ENCODE data around the gene PCBP3. TPM values are rescaled to one million over a fixed set of nuclear protein-coding genes. Genes with fewer than 3 reads are reported as not detected.
A peak's percentile ranks its signal among the peaks of the same experiment; 100 is the strongest.

Gene PCBP3
- total and polyA plus RNA-seq, 2 donors from 2014 or later, result 2.3 to 5.4 TPM

DNA sequence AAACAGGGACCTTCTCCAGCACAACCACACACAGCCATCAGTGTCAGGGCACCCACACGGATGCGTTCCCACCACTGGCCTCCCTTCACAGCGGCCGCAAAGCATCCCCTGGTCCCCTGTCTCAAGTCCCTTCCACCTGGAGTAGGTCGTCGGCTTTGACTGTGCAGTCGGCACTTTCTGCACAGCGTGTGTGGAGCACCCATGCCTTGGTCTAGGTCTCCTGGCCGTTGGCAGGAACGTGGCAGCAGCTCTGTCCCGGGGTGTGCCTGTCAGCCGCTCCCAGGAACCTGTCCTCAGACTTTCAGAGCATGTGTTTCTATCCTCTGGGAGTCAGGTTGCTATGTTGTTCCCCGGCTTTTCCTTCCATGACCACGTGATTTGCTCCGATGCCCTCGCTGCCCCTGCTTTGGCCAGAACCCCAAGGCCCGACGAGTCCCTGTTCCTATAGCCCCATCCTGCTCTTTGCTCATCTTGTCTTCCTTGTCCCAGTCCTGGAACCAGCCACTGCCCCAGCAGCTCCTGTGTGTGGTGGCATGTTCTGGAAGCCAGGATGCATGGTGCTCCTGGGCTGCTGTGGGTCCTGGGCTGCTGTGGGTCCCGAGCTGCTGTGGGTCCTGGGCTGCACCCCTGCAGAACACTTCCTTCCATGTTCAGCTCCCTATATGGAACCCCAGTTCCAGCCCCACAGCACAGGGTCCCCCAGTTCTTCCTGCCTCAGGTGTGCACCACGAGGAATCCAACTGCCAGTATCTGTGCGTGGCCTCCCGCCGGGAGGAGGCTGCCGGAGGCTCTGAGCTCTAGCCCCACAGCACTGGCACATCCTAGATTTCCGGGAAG is 253.9 kb downstream of the PCBP3 start:
- Histone ChIP-seq H3K4me3 (ENCODE audit: low read length in 3 of 3) (no peak overlapping the region), H3K27ac (ENCODE audit: low read depth in 2 of 2, low read length in 2 of 2) (no peak overlapping the region), H3K4me1 (ENCODE audit: control insufficient read depth in 2 of 3, insufficient read depth in 2 of 3, low read depth in 1 of 3, low read length in 3 of 3) (no peaks in the 10 kb centered on the region), H3K9me3 (ENCODE audit: control insufficient read depth in 2 of 3, insufficient read depth in 1 of 3, low read length in 3 of 3) (no peaks in the 10 kb centered on the region), H3K9ac (ENCODE audit: low read length in 3 of 3) (no peak overlapping the region), H3K36me3 (ENCODE audit: control insufficient read depth in 2 of 3, insufficient read depth in 3 of 3, low read length in 3 of 3) (no peaks in the 10 kb centered on the region), H3K27me3 (ENCODE audit: control insufficient read depth, insufficient read depth, low read length) (no peaks in the 10 kb centered on the region)
- intact Hi-C loops (cut with DNase I), result no loop called here
- DNase-seq (peak in 1 of 5 donors; percentile 64), FAIRE-seq (no peak)
- TF ChIP-seq, protein P1, sequence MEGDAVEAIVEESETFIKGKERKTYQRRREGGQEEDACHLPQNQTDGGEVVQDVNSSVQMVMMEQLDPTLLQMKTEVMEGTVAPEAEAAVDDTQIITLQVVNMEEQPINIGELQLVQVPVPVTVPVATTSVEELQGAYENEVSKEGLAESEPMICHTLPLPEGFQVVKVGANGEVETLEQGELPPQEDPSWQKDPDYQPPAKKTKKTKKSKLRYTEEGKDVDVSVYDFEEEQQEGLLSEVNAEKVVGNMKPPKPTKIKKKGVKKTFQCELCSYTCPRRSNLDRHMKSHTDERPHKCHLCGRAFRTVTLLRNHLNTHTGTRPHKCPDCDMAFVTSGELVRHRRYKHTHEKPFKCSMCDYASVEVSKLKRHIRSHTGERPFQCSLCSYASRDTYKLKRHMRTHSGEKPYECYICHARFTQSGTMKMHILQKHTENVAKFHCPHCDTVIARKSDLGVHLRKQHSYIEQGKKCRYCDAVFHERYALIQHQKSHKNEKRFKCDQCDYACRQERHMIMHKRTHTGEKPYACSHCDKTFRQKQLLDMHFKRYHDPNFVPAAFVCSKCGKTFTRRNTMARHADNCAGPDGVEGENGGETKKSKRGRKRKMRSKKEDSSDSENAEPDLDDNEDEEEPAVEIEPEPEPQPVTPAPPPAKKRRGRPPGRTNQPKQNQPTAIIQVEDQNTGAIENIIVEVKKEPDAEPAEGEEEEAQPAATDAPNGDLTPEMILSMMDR (IDR thresholded peaks at IDR 0.05; ENCODE audit: borderline replicate concordance, extremely low read depth, insufficient read depth), result no peak

DNA sequence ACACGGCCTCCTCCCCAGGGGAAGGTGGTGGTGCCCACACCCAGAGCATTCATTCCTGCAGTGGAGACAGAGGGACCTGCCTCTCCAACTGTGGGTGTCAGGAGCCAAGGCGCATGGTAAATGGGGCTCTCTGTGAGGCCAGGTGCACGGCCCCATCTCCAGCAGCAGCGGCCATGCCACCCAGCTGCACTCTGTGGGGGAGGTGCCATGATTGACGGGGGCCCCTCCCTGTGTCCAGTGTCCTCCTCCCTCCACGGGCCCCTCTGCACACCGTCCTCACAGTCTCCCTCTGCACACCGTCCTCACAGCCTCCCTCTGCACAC is 254.5 kb downstream of the PCBP3 start:
- H3K36me3 ChIP-seq (ENCODE audit: control insufficient read depth in 2 of 3, insufficient read depth in 3 of 3, low read length in 3 of 3), result no peaks in the 10 kb centered on the region
- intact Hi-C loops (cut with DNase I), result no loop called here
- H3K27me3 ChIP-seq (ENCODE audit: control insufficient read depth, insufficient read depth, low read length), result no peaks in the 10 kb centered on the region
- no peak overlapping the region for H3K9ac ChIP-seq (ENCODE audit: low read length in 3 of 3)
- H3K4me3 ChIP-seq (ENCODE audit: low read length in 3 of 3), result no peak overlapping the region
- no peak overlapping the region for H3K27ac ChIP-seq (ENCODE audit: low read depth in 2 of 2, low read length in 2 of 2)
- no peaks in the 10 kb centered on the region for H3K4me1 ChIP-seq (ENCODE audit: control insufficient read depth in 2 of 3, insufficient read depth in 2 of 3, low read depth in 1 of 3, low read length in 3 of 3)
- FAIRE-seq (no peak), DNase-seq (peak in 1 of 5 donors; percentile 57)
- TF ChIP-seq, protein P1 (IDR thresholded peaks at IDR 0.05; ENCODE audit: borderline replicate concordance, extremely low read depth, insufficient read depth), result no peak
- no peaks in the 10 kb centered on the region for H3K9me3 ChIP-seq (ENCODE audit: control insufficient read depth in 2 of 3, insufficient read depth in 1 of 3, low read length in 3 of 3)

- intact Hi-C loops (cut with DNase I), result no loop called here
- Histone ChIP-seq H3K4me1 (ENCODE audit: control insufficient read depth in 2 of 3, insufficient read depth in 2 of 3, low read depth in 1 of 3, low read length in 3 of 3) (no peaks in the 10 kb centered on the region), H3K36me3 (ENCODE audit: control insufficient read depth in 2 of 3, insufficient read depth in 3 of 3, low read length in 3 of 3) (no peaks in the 10 kb centered on the region), H3K9ac (ENCODE audit: low read length in 3 of 3) (no peak overlapping the region), H3K27ac (ENCODE audit: low read depth in 2 of 2, low read length in 2 of 2) (no peak overlapping the region), H3K9me3 (ENCODE audit: control insufficient read depth in 2 of 3, insufficient read depth in 1 of 3, low read length in 3 of 3) (no peaks in the 10 kb centered on the region), H3K27me3 (ENCODE audit: control insufficient read depth, insufficient read depth, low read length) (no peaks in the 10 kb centered on the region), H3K4me3 (ENCODE audit: low read length in 3 of 3) (no peak overlapping the region)
- FAIRE-seq (no peak), DNase-seq (peak in 1 of 5 donors; percentile 63)
- TF ChIP-seq, protein P1 (IDR thresholded peaks at IDR 0.05; ENCODE audit: borderline replicate concordance, extremely low read depth, insufficient read depth), result no peak
Observed at GRCh38 chr21:45898781-45899180, 255.3 kb downstream of the PCBP3 start.

Measured in kidney (tissue), 14 donors.